ENCODE data around the gene DCHS2.

The DCHS2 gene

DNA sequence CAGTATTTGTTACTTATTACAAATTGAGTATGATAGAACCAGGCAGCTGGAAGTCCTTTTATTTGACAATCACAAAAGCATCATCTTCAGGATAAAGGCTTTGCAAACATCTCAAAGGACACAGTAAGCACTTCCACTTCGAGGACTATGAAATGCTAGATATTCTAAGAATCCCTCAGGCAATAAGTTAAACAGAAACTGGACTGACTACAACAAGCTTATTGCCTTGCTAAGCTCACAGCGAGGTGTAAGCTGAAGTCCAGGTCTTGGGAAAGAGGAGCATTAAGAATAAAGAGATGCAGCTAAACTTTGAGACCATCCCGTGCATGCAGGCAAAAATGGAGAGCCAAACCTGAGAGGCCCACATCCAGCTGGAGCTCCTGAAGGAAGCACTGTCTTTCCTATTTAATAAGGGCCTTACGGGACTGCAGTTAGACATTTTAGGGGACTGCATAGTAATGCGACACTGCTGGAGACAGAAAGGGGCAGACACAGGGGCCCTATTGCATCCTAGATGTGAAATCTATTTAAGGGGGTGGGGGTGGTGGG, 38.7 kb downstream of the DCHS2 start:
- DNase-seq (ENCODE audit: low read depth in 2 of 2, low spot score in 1 of 2), result no peak

- no peak for DNase-seq (ENCODE audit: low read depth in 2 of 2, low spot score in 1 of 2)
Measured at GRCh38 chr4:154450966-154451365, 40.6 kb downstream of the DCHS2 start.

DNA sequence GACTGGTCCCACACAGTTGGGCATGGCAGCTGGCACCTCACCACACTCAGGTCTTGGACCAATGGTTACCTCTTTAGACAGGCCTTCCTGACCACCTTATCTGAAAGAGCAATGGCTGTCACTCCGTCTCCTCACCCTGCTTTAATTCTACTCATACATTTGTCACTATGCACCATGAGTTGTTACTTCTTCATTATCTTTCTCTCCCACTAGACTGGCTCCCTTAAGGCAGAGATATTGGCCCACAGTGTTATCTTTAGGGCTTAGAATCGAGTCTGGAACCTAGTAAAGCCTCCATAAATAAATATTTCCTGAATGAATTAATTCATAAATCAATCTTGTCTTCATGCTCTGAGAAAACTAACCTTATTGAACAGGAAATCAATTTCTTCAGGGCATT, 46.6 kb downstream of the DCHS2 start:
- no peak for DNase-seq (ENCODE audit: low read depth in 2 of 2, low spot score in 1 of 2)

DNA sequence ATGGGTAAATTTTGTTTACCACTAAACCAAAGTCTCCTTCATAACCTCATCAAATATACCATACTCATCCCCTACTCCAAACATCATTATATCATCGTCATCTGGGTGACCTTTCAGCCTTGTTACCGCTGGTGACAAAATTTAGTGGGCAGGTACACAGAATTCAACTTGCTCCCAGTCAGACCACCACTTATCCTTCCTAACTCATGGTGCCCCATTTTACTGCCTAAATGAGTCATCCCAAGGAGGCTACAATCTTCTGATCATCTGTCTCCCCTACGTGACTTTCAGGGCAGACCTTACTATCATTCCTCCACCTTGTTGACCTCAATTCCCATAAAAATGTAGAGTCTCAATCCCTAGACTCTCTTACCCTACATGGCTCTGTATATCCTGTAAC, 49.6 kb downstream of the DCHS2 start:
- no peak for DNase-seq (ENCODE audit: low read depth in 2 of 2, low spot score in 1 of 2)

GRCh38 chr4:154441124-154441523, 50.5 kb downstream of the DCHS2 start:
- DNase-seq (ENCODE audit: low read depth in 2 of 2, low spot score in 1 of 2), result no peak

DNA sequence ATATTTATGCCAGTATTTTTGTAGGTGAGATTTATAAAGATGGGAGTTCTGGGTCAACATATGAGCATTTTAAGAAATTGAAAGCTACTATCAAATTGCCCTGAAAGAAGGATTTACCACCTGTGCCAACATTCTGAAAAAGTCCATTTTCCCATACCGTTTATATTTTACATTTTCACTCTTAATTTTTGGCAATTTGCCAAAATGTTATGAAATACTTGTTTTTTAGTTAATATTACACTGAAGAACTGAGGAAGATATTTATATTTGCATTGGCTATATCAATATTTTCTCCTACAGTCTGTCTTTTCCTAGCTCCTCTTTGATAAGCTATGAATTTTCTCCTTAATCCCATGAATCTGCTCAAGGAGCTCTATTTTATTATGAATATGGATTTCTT, 52.4 kb downstream of the DCHS2 start:
- no peak for DNase-seq (ENCODE audit: low read depth in 2 of 2, low spot score in 1 of 2)

DNA sequence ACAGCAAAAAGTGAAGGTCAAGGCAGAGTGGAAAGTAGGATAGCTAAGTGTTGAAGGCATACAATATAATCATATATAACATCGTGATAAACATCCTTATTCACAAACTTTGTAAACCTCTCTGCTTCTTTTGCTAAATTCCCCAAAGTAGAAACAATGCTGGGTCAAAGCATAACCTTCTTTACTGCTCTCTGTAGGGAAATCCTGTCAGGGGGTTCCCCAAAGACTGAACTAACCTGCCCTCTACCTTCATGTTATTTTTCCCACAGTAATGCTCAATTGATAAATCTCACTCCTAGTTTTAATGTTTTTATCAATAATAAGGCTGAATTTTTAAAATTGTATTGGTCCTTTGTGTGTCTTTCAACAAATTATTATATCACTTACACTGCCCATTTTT, 55.7 kb downstream of the DCHS2 start:
- DNase-seq (ENCODE audit: low read depth in 2 of 2, low spot score in 1 of 2), result no peak

GRCh38 chr4:154433543-154433942, 58.1 kb downstream of the DCHS2 start:
- DNase-seq (ENCODE audit: low read depth in 2 of 2, low spot score in 1 of 2), result no peak

GRCh38 chr4:154429176-154429575, 62.4 kb downstream of the DCHS2 start:
- DNase-seq (ENCODE audit: low read depth in 2 of 2, low spot score in 1 of 2), result no peak

DNA sequence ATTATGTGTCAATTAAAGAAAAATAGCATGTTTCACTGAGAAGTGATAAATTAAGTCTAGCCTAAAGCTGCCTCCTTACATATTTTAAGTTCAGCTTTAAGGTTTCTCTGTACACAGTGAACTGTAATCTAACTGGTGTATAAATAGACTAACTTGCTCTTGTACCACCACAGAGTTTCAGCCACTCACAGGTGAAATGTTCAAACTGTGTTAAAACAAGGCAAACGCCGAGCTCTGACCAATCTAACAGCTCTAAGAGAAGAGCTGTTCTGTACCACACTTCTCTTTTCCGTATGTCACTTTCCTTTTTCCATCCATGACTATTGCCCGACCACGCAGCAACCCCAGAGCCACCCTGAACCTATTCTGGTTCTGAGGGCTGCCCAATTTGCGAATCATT, 64.5 kb downstream of the DCHS2 start:
- DNase-seq (ENCODE audit: low read depth in 2 of 2, low spot score in 1 of 2), result no peak

DNA sequence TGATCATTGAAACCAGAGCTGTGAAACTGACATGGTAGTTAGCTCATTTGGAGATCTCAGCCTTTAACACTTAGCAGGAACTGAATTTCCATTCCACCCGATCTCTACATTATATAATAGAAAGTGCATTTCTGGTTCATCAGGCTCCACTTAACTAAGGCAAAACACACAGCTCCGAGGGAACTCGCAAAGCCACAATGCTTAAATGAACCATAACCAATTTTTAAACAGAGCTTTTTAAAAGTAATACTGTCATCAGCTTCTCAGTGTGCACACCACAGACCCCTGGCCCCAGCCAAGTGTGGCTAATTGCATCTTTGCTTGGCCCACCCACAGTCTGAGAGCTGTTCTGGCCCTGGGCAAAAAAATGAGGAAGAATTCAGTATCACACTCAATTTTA, 66.1 kb downstream of the DCHS2 start:
- no peak for DNase-seq (ENCODE audit: low read depth in 2 of 2, low spot score in 1 of 2)

DNA sequence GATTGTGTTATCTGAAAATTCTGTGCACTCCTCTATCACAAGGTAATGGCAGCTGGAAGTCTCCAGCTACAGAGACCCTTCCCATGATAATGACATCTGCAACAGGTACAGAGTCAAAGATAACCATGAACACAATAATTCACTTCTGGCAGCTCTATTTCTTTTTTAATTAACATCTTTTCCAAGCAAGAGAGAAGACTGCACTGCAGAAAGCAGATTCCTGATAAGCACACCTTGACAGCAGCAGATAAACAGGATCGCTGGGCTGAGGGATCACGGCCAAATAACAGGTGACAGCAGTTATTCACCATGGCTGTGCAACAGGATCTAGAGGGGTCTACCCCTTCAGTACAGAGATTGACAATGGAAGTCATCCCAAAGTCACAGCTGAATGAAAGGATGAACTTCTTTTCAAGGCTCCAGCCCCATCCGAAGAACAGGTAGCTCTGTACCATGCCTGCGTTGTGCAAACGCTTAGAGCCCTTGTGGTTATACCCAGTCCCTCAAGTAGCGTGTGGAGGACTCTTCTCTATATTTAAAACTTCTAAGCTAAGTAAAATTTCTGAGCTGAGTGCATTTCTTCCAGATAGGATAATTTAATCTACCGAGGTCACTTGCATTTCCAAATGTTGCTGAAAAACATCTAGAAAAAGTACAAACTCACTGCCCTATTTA, 66.7 kb downstream of the DCHS2 start:
- no peak for DNase-seq (ENCODE audit: low read depth in 2 of 2, low spot score in 1 of 2)

- DNase-seq (ENCODE audit: low read depth in 2 of 2, low spot score in 1 of 2), result no peak
Measured at GRCh38 chr4:154422152-154422551, 69.4 kb downstream of the DCHS2 start.

DNA sequence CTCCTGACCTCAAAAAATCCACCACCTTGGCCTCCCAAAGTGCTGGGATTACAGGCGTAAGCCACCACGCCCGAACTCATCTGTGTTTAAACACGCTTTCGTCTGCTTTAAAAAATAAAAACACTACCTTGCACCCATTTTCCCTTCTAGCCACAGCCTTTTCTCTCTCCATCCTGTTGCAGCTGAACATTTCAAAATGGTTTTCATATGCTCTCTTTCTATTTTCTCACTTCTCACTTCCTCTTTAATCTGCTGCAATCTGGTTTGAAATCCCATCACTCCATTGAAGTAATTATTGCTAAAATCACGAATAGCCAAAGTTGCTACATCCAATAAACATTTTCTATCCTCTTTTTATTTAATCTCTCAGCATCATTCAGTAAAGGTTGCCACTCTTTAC, 70.0 kb downstream of the DCHS2 start:
- DNase-seq (ENCODE audit: low read depth in 2 of 2, low spot score in 1 of 2), result no peak

- no peak for DNase-seq (ENCODE audit: low read depth in 2 of 2, low spot score in 1 of 2)
Measured at GRCh38 chr4:154417373-154417673, 74.3 kb downstream of the DCHS2 start.

GRCh38 chr4:154416190-154416547, 75.4 kb downstream of the DCHS2 start:
- DNase-seq (ENCODE audit: low read depth in 2 of 2, low spot score in 1 of 2), result no peak

GRCh38 chr4:154415313-154415712, 76.3 kb downstream of the DCHS2 start:
- DNase-seq (ENCODE audit: low read depth in 2 of 2, low spot score in 1 of 2), result no peak

- DNase-seq (ENCODE audit: low read depth in 2 of 2, low spot score in 1 of 2), result no peak
Measured at GRCh38 chr4:154414796-154415195, 76.8 kb downstream of the DCHS2 start.

DNA sequence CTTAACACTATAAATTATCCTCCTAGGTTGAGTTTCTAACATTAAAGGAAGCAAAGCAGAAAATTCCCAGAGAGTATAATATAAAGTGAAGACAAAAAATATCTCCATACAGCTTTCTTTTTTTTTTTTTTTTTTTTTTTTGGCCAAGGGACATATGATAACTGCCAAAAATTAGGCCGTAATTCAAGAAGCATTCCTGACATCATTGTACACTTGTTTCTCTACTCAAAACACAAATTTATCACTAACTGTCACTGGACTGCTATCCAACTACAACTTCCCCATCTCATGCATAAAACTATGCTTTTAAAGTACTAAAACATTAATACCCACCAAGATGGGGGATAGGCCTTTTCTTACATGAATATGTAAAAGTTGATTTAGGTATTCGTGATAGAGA, 77.2 kb downstream of the DCHS2 start:
- DNase-seq (ENCODE audit: low read depth in 2 of 2, low spot score in 1 of 2), result no peak

GRCh38 chr4:154407443-154407842, 84.2 kb downstream of the DCHS2 start:
- no peak for DNase-seq (ENCODE audit: low read depth in 2 of 2, low spot score in 1 of 2)

DNA sequence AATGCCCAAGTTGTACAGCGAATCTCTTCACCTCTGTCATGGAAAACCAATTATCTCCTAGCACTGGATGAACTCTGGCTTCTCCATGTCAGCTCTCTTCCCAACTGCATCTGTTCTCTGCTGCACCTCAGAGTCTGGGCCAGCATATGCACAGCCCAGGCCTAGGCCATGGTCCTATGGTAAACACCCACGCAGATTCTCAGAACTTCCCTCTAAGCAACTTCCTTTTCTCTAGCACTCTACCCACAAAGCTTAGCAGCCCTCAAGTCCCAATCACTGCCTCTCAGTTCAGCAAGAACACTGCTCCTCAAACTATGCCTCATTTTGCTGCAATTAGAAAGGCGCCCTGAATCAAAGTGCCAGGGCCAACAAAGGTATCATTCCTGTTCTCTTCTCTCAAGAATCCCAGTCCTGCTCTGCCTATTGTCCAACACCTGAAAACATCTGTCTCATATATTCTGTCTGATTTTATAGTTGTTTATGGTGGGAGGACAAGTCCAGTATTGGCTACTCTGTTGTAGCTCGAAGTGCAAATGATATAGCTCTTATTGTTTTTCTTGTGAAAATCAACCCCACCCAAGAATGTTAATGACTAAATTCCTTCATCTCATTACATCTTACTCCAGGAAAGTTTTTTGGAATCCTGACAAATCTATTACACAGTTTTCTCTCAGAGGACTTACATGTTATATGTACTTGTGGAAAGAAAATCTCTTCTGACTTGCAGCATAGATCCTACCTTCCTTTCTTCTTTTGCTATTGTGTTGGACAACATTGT, 85.4 kb downstream of the DCHS2 start:
- DNase-seq (ENCODE audit: low read depth in 2 of 2, low spot score in 1 of 2), result no peak

DNA sequence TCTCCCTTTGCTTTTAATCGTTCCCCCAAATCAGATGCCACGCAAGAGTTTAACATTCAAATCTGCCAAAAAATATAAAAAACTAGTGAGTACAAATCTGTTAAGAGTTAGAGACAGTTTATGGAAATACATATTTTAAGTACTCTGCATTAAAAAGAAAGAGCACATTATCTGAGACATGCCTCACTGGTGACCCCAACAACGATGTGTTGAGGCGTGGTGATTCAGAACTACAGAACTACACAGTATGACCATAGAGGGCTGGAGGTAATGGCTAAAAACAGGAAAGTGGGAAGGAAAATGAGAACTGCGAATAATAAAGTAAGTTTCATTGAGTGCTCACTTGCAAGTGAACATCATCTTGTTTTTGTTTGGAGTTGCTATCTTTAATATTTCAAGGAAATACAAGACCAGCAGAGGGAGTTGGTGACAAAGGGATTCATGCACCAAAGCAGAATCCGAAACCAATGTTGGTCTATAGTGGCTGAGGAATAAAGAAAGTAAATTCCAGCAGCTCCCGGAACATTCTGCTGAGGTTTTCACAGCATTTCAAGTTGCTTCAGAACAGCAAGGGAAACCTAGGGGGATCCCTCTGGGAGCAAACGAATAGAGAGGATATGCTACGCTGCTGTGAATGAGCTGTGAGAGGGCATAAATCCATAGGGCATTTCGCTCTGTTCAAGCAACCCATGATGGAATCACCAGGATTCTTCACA, 92.2 kb downstream of the DCHS2 start:
- DNase-seq (ENCODE audit: low read depth in 2 of 2, low spot score in 1 of 2), result no peak
